Esophagus (tissue), 2 donors: ENCODE results near the gene CDC27. TPM values are rescaled to one million over a fixed set of nuclear protein-coding genes. Genes with fewer than 3 reads are reported as not detected.
"Not testable (repeated sequence)": the region's sequence is repeated elsewhere in the genome, so short reads cannot be mapped to it uniquely, and the experiment has no call there.

Source experiments
- H3K27ac ChIP-seq, 2 donors: one replicate each; pipeline ENCODE4 v1.5.1; 2013; ENCODE audit warnings: low read depth in 2 of 2, mild to moderate bottlenecking in 2 of 2, inconsistent platforms in 1 of 2, low read length in 1 of 2, moderate library complexity in 1 of 2
- H3K27me3 ChIP-seq, 2 donors: one replicate each; pipeline ENCODE4 v1.6.1; 2013; ENCODE audit warnings: low read length in 2 of 2, control low read depth in 1 of 2, mild to moderate bottlenecking in 1 of 2; ENCODE audit not compliant: insufficient read depth in 2 of 2, control insufficient read depth in 1 of 2
- H3K36me3 ChIP-seq, 2 donors: one replicate each; pipeline ENCODE4 v1.6.1; 2013; ENCODE audit warnings: low read length in 1 of 2; ENCODE audit not compliant: control insufficient read depth in 2 of 2, insufficient read depth in 2 of 2
- H3K4me1 ChIP-seq, 2 donors: one replicate each; pipeline ENCODE4 v1.6.1; 2013; ENCODE audit warnings: low read length in 1 of 2; ENCODE audit not compliant: control insufficient read depth in 2 of 2, insufficient read depth in 2 of 2
- H3K4me3 ChIP-seq, 2 donors: one replicate each; pipeline ENCODE4 v1.5.1; 2013; ENCODE audit warnings: low read length in 2 of 2, mild to moderate bottlenecking in 2 of 2, low read depth in 1 of 2, moderate library complexity in 1 of 2
- H3K9me3 ChIP-seq, 2 donors: one replicate each; pipeline ENCODE4 v1.6.1; 2013; ENCODE audit warnings: mild to moderate bottlenecking in 2 of 2, low read depth in 1 of 2, low read length in 1 of 2, moderate library complexity in 1 of 2; ENCODE audit not compliant: control insufficient read depth in 2 of 2, insufficient read depth in 1 of 2
- WGBS, 2 donors: extraction: QIAGEN DNeasy Blood & Tissue Kit; methylation state at CpG; one replicate each; pipeline ENCODE4 v1.1.7; 2013; 5-methylcytosine and 5-hydroxymethylcytosine counted together
- polyA plus RNA-seq, 2 donors: library from polyadenylated mRNA; stranded (reverse); fragments of 200-250 nt; gene quantifications; one replicate each; pipeline ENCODE4 v1.2.3, GENCODE V29; 2013
- donor health status: healthy with polysubstance abuse.
- donor health status: Bipolar disorder and iron deficiency.

CDC27 gene
- polyA plus RNA-seq, 2 donors, result 9.0 to 16.7 TPM

GRCh38 chr17:47095268-47095667 is 93.8 kb downstream of the CDC27 start:
- Histone ChIP-seq H3K4me3 (no peak overlapping the region), H3K9me3 (no peaks in the 10 kb centered on the region), H3K27ac (no peak overlapping the region), H3K27me3 (no peaks in the 10 kb centered on the region), H3K4me1 (no peaks in the 10 kb centered on the region), H3K36me3 (no peaks in the 10 kb centered on the region)
- WGBS, 2 donors, result 57 to 73% methylated on average over 4 of the region's 4 CpGs

- Histone ChIP-seq H3K27ac (no peak overlapping the region), H3K27me3 (no peaks in the 10 kb centered on the region), H3K4me1 (no peaks in the 10 kb centered on the region), H3K36me3 (no peaks in the 10 kb centered on the region), H3K9me3 (no peaks in the 10 kb centered on the region), H3K4me3 (no peak overlapping the region)
- 78 to 85% methylated on average over 3 of the region's 3 CpGs for WGBS, 2 donors
Measured at GRCh38 chr17:47087093-47087492, 102.0 kb downstream of the CDC27 start.

- 97 to 100% methylated on average over 1 of the region's 1 CpG for WGBS, 2 donors
- H3K27me3 ChIP-seq, result no peaks in the 10 kb centered on the region
- H3K27ac ChIP-seq, result no peak overlapping the region
- no peaks in the 10 kb centered on the region for H3K4me1 ChIP-seq
- H3K9me3 ChIP-seq, result no peaks in the 10 kb centered on the region
- H3K36me3 ChIP-seq, result no peaks in the 10 kb centered on the region
- no peak overlapping the region for H3K4me3 ChIP-seq
Measured at GRCh38 chr17:47085736-47086135, 103.4 kb downstream of the CDC27 start.

- WGBS, 2 donors, result 92 to 93% methylated on average over 3 of the region's 3 CpGs
- H3K36me3 ChIP-seq, result no peaks in the 10 kb centered on the region
Measured at GRCh38 chr17:47078801-47079200, 110.3 kb downstream of the CDC27 start.

GRCh38 chr17:47077576-47077975 is 111.5 kb downstream of the CDC27 start:
- Histone ChIP-seq H3K4me3 (no peak overlapping the region), H3K36me3 (peaks cover 0 to 3% of the 10 kb centered on the region in 2 donors), H3K4me1 (no peaks in the 10 kb centered on the region), H3K27ac (no peak overlapping the region), H3K9me3 (no peaks in the 10 kb centered on the region), H3K27me3 (no peaks in the 10 kb centered on the region)
- WGBS, 2 donors, result 68 to 81% methylated on average over 2 of the region's 2 CpGs

More at GRCh38 chr17:47078801-47079200, 110.3 kb downstream of the CDC27 start:
- no peaks in the 10 kb centered on the region for H3K4me1 ChIP-seq
- H3K27ac ChIP-seq, result no peak overlapping the region
- H3K9me3 ChIP-seq, result no peaks in the 10 kb centered on the region
- H3K4me3 ChIP-seq, result no peak overlapping the region
- H3K27me3 ChIP-seq, result no peaks in the 10 kb centered on the region

- Histone ChIP-seq H3K4me1 (no peaks in the 10 kb centered on the region), H3K9me3 (no peaks in the 10 kb centered on the region), H3K36me3 (peaks cover 0 to 3% of the 10 kb centered on the region in 2 donors), H3K27me3 (no peaks in the 10 kb centered on the region), H3K4me3 (no peak overlapping the region), H3K27ac (no peak overlapping the region)
- WGBS, 2 donors, result 70 to 72% methylated on average over 1 of the region's 1 CpG
Measured at GRCh38 chr17:47076171-47076570, 112.9 kb downstream of the CDC27 start.

GRCh38 chr17:47074361-47074760 is 114.7 kb downstream of the CDC27 start:
- not testable (repeated sequence) for H3K4me3 ChIP-seq, H3K36me3 ChIP-seq, H3K27me3 ChIP-seq, H3K27ac ChIP-seq, H3K4me1 ChIP-seq, H3K9me3 ChIP-seq
- 91 to 100% methylated on average over 1 of the region's 1 CpG for WGBS, 2 donors

- not testable (repeated sequence) for H3K4me3 ChIP-seq, H3K27me3 ChIP-seq, H3K27ac ChIP-seq, H3K36me3 ChIP-seq, H3K9me3 ChIP-seq, H3K4me1 ChIP-seq
- 89 to 92% methylated on average over 4 of the region's 4 CpGs for WGBS, 2 donors
Measured at GRCh38 chr17:47073629-47074028, 115.5 kb downstream of the CDC27 start.

- H3K27me3 ChIP-seq, result no peaks in the 10 kb centered on the region
- H3K9me3 ChIP-seq, result no peaks in the 10 kb centered on the region
- H3K27ac ChIP-seq, result no peak overlapping the region
- H3K4me1 ChIP-seq, result no peaks in the 10 kb centered on the region
- peaks cover 0 to 3% of the 10 kb centered on the region in 2 donors for H3K36me3 ChIP-seq
- 73 to 81% methylated on average over 5 of the region's 5 CpGs for WGBS, 2 donors
- H3K4me3 ChIP-seq, result no peak overlapping the region
Measured at GRCh38 chr17:47072886-47073285, 116.2 kb downstream of the CDC27 start.

- WGBS, 2 donors, result 60 to 77% methylated on average over 2 of the region's 2 CpGs
- H3K27ac ChIP-seq, result peak overlapping the region; percentile 18 to 34
- H3K9me3 ChIP-seq, H3K4me1 ChIP-seq, H3K4me3 ChIP-seq, H3K36me3 ChIP-seq, H3K27me3 ChIP-seq: not testable (repeated sequence)
Measured at GRCh38 chr17:47071171-47071570, 117.9 kb downstream of the CDC27 start.
